Measurements from ENCODE around the gene SMIM12. TPM values are rescaled to one million over a fixed set of nuclear protein-coding genes. Genes with fewer than 3 reads are reported as not detected.

The SMIM12 gene
- total and polyA plus RNA-seq, 2 of the 8 experiments (the other 6 are each of a cell fraction or from before 2014, with no cell fraction given) = 40.9 to 49.2 TPM

DNA sequence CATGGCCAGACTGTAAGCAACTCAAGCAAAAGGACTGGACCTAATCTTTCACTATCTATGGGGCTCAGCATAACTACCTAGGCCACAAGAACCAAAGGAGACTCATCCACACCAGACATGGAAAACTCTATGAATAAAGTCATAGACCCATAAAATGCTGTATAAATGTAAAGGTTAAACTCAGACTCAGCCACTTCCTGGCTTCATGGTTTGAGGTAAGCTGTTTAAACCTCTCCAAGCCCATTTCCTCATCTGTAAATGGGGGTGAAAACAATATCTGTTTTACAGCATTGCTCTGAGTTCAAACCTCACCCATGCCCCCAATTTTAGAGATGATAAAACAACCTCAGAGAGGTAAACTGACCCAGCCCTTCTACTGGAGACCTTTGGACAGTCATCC lies 4.0 kb upstream of the SMIM12 start (continued):
- TF ChIP-seq CHD7 (IDR thresholded peaks at IDR 0.05; ENCODE audit: insufficient replicate concordance, low read length) (no peak), CREB1 (IDR thresholded peaks at IDR 0.05) (no peak), MAFK (IDR thresholded peaks at IDR 0.05; ENCODE audit: low read depth, low read length) (no peak), POLR2AphosphoS5 (IDR thresholded peaks at IDR 0.05; ENCODE audit: low read depth, low read length) (no peak), SP1 (IDR thresholded peaks at IDR 0.05; ENCODE audit: low read depth, low read length) (no peak), JUN (IDR thresholded peaks at IDR 0.05; ENCODE audit: low read depth, low read length) (no peak), TAF7 (optimal IDR thresholded peaks at IDR 0.05; ENCODE audit: borderline replicate concordance, low read depth, low read length) (no peak), GABPA (IDR thresholded peaks at IDR 0.05; ENCODE audit: borderline replicate concordance, insufficient read depth, low read length) (no peak)
- TF ChIP-seq, protein P1, sequence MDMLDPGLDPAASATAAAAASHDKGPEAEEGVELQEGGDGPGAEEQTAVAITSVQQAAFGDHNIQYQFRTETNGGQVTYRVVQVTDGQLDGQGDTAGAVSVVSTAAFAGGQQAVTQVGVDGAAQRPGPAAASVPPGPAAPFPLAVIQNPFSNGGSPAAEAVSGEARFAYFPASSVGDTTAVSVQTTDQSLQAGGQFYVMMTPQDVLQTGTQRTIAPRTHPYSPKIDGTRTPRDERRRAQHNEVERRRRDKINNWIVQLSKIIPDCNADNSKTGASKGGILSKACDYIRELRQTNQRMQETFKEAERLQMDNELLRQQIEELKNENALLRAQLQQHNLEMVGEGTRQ (IDR thresholded peaks at IDR 0.05; ENCODE audit: low read length) = no peak
